Right renal pelvis (tissue), 4 donors: ENCODE data around the gene LZTS2. TPM values are rescaled to one million over a fixed set of nuclear protein-coding genes. Genes with fewer than 3 reads are reported as not detected.

Experiments
- DNase-seq, 4 donors: peaks; one replicate each; pipeline ENCODE4 v3.0.0-alpha.2; 2013; ENCODE audit warnings: low read depth in 4 of 4, low spot score in 3 of 4, missing footprints in 1 of 4
- polyA plus RNA-seq, 4 donors: library from polyadenylated mRNA; unstranded; fragments of 120-200 nt; gene quantifications; one replicate each; pipeline ENCODE4 v1.2.1, GENCODE V29; 2013; ENCODE audit not compliant: insufficient read length in 4 of 4

Gene LZTS2
- polyA plus RNA-seq, 4 donors, result 50.8 to 77.7 (median 55.0) TPM

DNA sequence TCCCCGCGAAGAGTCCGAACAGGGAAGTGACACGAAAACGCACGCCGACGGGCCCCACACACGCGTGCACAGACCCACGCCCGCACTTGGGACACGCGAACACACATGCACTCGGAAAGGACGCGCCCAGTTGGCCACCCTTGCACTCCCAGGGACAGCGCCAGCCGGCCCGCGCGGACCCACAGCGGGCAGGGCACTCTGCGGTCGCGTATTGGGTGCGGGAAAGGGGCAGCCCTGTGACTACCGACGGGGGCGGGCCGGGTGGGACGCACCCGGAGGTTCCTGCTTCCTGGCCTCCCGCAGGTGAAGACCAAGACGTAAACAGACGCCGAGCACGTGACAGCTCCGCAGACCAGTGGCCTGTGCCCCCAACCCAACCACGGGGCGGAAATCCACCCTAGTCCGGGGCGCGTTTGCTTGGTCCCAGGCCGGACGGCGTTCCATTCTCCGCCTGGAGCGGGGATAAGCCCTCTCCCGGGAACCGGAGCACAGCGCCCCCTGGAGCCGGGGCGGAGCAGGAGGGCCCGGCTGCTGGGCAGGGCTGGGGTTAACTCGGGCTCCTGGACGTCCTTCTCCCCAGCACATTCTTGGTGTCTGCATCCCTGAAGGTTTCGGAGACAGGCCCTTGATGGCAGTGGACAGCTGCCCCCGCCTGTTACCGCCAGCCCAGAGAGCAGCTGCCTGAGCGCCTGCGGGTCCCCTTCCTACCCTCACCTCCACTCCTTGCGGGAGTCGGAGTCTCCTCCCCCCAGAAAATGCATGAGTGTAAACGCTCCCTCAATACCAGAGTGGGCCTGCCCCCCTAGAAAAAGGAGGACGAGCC is 2.0 kb upstream of the LZTS2 start:
- DNase-seq, result peak in 1 of 4 donors; percentile 33

DNA sequence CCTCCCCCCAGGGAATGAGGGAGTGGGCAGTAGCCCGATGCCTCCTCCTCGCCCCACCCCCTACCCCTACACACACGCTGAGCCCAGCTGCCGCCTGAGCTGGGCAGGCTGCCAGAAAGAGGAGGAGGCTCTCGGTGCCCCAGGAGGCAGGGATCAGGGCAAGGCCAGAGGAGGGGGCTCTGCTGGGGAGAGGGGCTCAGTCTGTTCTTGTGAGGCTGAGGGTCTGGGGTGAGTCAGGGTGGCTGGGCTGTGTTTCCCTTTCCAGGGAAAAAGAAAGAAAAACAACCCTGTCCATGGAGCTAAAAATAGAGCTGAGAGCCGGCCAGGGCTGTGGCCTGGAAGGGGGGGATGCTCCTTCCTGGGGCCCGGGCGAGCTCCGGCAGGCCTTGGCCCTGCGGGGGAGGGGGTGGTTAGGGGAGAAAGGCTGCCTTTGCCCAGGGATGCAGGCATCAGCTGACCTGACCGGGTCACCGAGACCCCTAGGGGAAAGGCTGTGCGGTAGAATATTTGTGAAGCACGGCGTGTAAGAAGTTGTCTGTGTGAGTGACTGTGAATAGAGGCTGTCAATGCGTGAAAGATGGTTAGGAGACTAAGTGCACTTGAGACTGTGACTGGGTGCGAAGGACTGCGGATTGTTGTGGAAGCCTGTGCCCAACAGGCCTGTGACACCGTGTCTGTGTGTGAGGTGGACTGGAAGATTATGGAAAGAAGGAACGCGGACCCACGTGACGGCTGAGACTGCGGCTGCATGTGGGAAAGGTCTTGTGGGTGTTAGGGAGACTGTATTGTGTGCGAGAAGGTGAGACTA is 1.2 kb upstream of the LZTS2 start:
- peak in 3 of 4 donors; percentile 81 to 84 (median 81) for DNase-seq

DNA sequence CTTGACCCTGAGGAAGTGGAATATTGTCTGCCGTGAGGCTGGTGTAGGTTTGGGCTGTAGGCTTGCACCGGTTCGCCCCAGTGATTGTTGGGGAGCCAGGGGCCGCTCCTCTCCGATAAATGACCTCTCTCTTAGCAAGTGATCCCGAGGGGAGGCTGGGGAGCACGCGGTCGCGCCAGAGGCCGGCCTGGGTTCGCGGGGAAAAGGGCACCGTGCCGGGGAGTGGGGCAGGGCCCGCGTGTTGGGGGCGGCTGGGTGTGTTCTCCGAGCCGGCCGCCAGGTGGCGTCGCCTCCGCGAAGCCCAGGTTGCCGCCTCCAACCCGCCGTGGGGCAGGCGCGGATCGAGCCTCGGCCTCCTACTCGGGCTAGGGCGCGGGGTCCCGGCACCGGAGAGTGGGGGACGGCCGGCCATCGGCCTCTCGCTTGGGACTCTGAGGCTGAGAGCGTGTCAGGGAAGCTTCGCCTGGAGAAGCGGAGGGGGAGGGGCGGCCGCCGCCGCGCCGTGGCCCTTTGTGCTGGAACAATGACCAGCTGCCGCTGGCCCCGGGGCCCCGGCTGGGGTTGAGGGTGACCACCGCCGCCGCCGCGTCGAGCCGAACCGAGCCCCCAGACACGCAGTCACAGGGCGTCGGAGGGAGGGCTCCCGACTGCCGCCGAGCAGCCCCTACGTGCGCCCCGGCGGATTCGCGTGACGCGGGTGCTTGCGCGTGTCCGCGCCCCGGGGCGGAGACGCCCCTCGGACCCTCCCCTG is 442 bp upstream of the LZTS2 start:
- peak in 2 of 4 donors; percentile 70 to 73 for DNase-seq

DNA sequence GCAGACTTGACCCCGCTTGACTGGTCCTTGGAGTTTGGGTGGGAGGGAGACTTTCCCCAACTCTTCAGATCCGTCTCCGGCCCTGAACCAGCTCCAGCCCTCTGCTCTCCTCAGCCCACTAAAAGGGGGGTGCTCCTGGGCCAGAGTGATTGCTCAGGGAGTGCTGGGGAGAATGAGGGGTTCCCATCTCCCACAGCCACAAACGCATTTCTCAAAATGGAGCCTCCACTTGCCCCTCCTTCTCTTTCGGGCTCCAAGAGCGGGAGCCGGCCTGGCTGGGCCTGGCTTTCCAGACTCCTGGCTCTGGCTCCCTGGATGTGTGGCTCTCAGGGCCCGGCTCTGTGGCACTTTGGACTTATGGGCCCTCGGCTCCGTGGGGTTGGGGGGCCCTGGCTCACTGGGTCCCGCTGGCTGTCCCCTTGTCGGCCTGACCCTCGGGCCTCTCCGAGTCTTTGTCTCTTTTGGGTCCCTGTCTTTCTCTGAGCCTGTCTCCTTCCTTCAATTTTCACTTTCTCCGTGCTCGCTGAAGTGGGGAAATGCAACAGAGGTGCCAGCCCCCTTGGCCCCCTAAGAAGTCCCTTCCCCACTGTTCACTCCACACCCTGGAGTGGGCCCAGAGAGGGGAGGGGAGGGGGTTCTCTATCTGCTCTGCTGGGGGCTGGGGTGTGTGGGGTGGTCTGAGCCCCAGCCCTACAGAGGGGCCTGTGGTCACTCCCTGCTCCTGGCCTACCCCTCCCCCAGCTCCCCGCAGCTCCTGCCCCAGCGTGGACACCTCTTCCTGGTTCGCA is 713 bp downstream of the LZTS2 start:
- DNase-seq, result no peak

DNA sequence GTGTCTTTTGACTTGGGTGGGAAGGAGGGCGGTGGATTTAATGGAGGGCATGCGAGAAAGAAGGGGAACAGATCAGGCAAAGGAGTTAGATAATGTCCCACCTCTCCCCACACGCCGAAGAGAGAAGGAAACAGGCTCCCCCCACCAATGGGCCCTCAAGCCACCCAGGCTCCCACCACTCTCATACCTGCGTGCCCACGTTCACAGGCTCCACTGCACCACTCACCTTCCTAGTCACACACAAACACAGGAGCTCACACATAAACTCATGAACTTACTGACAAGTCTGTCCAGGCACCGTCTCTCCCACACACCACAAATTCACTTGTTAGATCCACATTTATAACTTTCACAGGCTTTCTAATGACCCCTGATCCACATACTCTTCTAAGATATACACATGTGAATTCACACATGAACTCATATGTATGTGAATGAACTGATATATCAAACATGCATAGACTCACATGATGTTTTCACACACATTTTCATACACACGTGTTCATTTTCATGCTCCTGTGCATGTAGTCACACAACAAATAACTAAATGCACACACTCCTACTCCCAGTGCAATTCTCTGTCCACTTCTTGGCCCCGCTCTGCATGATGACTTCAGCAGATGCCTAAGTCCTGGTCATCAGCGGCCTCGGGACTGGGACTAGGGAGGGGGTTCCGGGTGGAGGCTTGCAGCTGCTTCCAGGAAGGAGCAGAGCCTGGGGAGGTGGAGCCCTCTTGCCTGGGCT is 1.5 kb downstream of the LZTS2 start:
- peak in 2 of 4 donors; percentile 72 to 77 for DNase-seq

DNA sequence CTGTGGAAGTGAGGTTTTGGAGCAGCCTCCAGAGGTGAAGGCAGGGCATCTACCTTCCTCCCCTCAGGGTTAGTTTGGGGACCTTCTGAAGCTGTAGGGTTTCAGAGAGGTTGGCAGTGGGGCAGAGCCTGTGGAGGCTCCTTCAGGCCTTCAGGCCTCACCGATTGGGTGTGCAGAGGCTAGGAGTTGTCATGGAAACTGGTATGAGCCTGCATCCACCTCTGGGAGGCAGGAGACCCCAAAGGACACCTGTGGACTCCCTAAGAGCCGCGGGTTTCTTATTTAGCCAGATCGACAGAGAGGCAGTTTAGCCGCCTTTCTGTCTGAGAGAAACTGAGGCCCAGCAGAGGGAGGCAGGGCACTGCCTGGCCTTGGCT is 2.0 kb downstream of the LZTS2 start:
- no peak for DNase-seq

DNA sequence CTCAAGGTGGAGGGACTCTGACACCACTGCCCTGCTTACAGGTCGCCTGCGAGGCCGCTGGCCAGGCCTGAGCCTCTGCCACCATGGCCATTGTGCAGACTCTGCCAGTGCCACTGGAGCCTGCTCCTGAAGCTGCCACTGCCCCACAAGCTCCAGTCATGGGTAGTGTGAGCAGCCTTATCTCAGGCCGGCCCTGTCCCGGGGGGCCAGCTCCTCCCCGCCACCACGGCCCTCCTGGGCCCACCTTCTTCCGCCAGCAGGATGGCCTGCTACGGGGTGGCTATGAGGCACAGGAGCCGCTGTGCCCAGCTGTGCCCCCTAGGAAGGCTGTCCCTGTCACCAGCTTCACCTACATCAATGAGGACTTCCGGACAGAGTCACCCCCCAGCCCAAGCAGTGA is 2.8 kb downstream of the LZTS2 start:
- no peak for DNase-seq

DNA sequence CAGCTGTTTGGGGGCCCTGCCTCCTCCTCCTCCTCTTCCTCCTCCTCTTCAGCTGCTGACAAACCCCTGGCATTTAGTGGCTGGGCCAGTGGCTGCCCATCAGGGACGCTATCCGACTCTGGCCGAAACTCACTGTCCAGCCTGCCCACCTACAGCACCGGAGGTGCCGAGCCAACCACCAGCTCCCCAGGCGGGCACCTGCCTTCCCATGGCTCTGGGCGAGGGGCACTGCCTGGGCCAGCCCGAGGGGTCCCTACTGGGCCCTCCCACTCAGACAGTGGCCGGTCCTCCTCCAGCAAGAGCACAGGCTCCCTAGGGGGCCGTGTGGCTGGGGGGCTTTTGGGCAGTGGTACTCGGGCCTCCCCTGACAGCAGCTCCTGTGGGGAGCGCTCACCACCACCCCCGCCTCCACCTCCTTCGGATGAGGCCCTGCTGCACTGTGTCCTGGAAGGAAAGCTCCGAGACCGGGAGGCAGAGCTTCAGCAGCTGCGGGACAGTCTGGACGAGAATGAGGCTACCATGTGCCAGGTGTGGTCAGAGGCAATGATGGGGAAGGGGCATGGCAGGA is 4.1 kb downstream of the LZTS2 start:
- DNase-seq, result no peak

DNA sequence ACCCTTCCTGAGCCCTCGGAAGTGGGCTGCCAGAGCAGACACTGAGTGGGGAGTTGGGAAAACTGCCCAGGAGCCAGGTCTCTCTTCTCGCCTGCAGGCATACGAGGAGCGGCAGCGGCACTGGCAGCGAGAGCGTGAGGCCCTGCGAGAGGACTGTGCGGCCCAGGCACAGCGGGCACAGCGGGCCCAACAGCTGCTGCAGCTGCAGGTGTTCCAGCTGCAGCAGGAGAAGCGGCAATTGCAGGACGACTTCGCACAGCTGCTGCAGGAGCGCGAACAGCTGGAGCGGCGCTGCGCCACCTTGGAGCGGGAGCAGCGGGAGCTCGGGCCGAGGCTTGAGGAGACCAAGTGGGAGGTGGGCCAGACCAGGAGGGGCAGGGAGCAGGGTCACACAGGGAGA is 5.8 kb downstream of the LZTS2 start:
- DNase-seq, result no peak

DNA sequence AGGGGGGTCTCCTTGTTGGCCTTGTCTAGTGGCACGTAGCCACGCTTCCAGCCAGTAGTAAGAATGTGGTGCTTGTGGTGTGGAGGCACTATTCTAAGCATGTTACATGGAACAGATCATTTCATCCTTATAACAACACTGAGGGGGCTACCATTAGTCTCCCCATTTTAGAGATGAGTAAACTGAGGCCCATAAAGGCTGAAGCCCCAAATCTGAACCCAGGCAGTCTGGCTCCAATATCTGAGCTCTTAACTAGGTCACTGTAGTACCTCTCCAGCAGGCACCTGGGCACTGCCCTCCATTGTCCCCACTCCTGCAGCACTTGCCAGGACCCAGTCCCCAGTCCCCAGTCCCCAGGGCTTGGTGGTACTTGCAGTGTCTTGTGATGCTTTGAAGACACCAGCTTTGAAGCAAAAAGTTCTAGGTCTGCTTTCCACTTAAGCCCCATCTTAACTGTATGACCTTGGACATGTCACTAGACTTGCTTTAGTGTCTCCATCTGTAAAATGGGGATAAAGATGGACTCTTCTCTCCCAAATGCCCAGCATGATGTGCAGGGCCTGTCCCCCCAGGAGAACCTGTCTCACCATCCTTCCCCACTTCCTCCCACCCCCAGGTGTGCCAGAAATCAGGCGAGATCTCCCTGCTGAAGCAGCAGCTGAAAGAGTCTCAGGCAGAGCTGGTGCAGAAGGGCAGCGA is 6.4 kb downstream of the LZTS2 start:
- no peak for DNase-seq

DNA sequence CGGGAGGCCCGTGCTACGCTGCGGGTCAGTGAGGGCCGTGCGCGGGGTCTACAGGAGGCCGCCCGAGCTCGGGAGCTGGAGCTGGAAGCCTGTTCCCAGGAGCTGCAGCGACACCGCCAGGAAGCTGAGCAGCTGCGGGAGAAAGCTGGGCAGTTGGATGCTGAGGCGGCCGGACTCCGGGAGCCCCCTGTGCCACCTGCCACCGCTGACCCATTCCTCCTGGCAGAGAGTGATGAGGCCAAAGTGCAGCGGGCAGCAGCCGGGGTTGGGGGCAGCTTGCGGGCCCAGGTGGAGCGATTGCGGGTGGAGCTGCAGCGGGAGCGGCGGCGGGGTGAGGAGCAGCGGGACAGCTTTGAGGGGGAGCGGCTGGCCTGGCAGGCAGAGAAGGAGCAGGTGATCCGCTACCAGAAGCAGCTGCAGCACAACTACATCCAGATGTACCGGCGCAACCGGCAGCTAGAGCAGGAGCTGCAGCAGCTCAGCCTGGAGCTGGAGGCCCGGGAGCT is 7.0 kb downstream of the LZTS2 start:
- no peak for DNase-seq

DNA sequence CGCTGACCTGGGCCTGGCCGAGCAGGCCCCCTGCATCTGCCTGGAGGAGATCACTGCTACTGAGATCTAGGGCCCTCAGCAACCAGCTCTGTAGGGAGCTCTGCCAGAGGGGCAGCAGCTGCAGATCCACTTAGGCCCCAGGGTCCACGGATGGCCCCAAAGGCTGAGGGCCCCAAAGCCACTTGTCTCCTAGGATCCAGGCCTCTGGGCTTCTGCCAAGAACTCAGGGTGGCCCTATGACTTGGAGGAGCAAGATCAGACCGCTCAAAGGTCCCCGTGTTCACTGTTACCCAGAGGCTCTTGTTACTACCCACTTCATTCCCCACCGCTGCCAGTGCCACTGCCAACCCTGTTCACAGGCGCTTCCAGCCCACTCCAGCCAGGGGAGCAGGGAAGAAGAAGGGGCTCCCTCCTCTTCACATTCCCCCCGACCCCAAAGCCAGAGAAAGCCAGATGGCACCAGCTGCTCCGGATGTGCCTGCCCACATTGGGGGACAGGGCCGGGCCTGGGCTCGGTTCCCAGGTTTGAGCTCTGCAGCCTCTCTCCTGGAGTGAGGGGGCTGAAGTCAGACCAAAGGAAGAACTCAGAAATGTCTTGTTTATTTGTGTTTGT is 7.6 kb downstream of the LZTS2 start:
- DNase-seq, result no peak

DNA sequence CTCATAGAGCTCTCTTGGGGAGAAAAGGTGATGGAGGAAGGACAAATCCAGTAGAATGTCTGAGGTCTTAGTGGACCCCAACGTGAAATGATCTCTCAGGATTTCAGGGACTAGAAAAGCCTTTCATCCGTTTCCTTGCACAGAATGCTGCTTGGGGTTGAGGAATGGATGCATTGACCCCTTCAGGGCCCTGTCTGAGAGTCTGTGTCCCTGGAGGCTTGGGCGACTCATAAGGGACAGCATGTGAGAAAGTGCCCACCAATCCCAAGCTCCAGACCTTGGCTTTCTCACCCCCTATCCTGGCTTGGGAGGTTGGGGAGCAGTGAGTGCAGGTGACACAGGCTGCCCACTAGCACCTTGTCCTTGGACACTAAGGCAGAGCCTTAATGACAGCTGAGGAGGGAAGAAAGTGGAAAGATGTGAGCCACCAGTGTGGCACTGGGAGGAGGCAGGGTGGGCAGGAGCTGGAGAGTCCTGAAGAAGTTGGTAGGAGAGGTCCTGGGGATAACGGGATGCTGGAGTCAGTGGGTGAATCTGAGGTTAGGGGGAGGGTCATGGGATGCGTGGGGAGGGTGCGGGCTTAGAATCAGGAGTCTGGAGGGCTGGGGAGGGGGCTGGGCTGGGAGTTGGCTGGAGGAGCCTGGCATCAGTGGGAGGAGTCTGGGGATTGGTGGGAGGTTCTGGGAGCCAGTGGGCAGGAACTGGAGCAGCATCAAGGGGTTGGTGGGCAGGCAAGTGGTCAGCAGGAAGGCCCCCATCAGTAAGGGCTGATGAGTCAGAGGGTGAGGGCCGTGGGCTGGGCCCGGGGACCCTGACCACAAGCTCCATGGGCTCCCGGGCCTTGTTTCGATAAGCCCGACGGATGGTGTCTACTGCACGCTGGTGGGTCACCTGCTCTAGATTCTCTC is 8.6 kb downstream of the LZTS2 start:
- no peak for DNase-seq

DNA sequence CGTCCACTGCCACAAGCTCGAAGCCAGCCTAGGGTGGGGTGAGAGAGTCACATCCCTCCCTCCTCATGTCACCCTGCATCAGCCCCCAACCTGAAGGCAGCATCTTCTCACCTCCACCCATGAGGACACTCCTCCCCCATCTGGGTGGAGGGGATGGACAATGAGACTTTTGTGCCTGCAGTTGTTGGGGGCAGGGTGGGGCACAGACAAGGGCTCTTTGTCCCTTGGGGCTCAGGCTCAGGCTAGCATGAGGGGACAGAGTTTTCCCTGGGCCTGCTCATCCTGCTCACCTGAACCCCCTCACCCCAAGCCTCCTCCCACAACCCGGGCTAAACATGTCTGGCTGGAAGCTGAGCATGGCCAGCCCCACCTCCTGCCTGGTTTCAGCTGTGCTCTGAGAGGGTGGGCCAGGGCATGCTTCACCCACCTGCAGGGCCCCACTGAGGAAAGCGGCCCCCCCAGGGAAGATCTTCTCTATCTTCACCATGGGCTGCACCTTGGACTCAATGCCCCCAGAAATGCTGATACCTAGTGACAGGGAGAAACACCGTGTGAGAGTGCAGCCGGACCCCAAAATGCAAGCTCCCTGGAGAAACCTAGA is 9.3 kb downstream of the LZTS2 start:
- no peak for DNase-seq

DNA sequence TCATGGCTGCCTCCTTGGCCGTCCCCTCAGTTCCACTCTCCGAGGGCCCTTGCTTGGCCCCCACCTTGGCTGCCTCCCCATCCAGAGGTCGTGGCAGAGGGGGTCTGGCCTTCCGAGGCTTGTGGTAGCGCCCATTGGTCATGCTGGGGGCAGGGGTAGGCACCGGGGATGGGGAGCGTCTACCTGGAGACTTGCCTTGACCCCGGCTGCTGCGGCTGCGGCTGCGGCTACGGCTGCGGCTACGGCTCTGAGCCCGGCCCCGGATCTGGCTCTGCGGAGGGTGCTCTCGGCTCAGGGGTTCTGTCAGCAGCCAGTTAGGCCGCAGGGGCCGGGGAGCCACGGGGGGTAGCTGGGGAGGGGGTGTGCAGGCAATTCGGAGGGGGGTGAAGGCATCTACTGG is 10.7 kb downstream of the LZTS2 start:
- no peak for DNase-seq

DNA sequence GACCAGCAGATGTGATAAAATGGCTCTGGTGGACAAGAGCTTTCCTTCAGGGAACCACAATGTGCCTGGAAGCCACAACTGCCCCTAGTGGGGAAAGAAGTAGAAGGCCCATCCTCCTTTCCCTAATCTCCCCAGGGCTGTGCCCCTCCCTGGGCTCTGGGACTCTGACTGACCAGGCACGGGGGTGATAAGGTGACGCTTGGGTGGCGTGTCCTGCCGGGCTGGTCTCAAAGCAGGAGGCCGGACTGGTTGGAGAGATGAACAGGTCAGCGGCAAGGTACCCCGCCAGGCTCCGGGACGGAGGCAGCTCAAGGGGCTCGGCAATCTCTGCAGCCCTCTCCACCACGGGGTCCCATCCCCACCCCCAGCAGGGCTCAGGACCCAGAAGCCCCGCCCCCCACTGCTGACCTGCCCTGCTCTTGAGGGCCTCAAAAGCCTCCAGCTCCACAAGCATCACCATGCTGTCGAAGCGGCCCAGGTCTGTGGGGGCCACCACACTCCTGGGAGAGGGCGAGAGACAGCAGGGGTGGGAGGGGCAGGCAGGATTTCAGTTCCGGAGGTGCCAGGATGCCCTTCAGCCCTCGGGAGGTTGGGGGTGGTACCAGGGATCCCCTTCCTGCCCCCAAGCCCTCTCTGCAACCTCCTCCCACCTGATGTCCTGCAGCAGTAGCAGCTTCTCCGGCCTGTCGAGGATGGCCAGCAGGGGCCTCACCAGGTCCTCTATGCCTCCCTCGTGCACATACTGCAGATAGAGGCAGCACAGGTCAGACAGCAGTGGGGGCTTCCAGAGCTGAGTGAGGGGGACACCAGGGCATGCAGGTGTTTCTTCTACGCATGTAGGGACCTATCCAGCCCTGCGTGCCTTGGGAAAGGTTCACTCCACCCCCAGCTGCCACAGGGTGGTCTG is 12.2 kb downstream of the LZTS2 start:
- no peak for DNase-seq
